NCI-H2171 (cell line): ENCODE measurements around the gene DUS3L.

Experiments
- DNase-seq: peaks from one replicate; lab custom pipeline; 2025; lab: John Stamatoyannopoulos, UW

DUS3L gene

GRCh38 chr19:5790559-5791520, at the start of gene DUS3L:
DUS3L (minus strand) TSS chr19:5791163; CDS start chr19:5791141, 22 bp downstream.
- peak; percentile 97 for DNase-seq

GRCh38 chr19:5839065-5840017, 48.4 kb upstream of the DUS3L start, which contains the start of gene FUT6:
FUT6 (minus strand) TSS chr19:5839702; CDS start chr19:5832567, 7,135 bp downstream.
- DNase-seq, result no peak

- DNase-seq, result no peak
Measured at GRCh38 chr19:5838353-5839064, 47.5 kb upstream of the DUS3L start.

- no peak for DNase-seq
Measured at GRCh38 chr19:5837761-5838352, 46.9 kb upstream of the DUS3L start.

DNA sequence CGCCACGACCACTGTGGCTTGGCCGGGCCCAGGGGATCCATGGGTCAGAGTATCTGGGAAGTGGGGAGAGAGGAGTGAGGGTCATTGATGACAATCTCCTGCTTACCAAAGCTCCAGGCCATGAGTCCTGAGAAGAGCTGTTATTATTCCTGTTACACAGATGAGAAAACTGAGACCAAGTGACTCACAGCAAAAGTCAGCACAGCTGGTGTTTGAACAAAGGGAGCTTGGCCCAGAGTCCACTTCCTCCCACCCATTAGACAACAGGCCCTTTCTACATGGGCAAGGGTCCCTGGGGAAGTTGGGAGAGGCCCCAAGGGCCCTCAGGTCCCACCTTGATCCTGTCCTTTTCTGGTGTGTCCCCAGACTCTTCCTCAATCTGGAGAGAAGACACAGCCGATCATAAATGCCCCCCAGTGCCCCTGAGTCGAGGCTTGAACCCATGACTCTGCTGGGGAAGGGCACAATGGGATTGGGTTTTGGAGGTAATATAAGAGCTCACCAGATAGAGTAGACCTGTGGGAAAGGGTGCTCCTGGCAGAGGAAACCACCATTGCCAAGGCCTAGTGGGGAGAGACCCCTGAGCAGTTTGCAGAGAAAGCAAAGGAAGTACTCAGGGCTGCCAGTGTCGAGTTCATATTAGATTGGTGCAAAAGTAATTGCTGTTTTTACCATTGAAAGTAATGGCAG, 41.7 kb upstream of the DUS3L start:
- DNase-seq, result no peak

- no peak for DNase-seq
Measured at GRCh38 chr19:5832061-5832460, 41.1 kb upstream of the DUS3L start.

DNA sequence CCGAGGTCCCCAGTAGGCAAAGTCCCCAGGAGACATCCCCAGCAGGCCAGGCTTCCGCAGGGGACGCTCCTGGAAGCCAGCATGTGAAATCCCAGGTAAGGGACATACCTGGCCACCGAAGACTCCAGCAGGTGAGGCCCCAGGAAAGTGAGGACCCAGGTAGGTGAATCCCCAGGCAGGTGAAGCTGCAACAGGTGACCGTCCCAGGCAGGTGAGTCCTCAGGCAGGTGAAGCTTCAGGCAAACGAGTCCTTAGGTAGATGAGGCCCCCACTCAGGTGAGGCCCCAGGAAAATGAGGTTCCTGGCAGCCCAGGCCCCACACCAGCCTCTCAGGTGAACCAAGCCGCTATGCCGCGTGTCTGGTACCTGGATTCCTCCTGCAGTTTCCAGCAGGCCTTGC, 40.2 kb upstream of the DUS3L start:
- no peak for DNase-seq

- no peak for DNase-seq
Measured at GRCh38 chr19:5829567-5830310, 38.8 kb upstream of the DUS3L start.

GRCh38 chr19:5828661-5829566, 38.0 kb upstream of the DUS3L start:
- DNase-seq, result peak; percentile 82

DNA sequence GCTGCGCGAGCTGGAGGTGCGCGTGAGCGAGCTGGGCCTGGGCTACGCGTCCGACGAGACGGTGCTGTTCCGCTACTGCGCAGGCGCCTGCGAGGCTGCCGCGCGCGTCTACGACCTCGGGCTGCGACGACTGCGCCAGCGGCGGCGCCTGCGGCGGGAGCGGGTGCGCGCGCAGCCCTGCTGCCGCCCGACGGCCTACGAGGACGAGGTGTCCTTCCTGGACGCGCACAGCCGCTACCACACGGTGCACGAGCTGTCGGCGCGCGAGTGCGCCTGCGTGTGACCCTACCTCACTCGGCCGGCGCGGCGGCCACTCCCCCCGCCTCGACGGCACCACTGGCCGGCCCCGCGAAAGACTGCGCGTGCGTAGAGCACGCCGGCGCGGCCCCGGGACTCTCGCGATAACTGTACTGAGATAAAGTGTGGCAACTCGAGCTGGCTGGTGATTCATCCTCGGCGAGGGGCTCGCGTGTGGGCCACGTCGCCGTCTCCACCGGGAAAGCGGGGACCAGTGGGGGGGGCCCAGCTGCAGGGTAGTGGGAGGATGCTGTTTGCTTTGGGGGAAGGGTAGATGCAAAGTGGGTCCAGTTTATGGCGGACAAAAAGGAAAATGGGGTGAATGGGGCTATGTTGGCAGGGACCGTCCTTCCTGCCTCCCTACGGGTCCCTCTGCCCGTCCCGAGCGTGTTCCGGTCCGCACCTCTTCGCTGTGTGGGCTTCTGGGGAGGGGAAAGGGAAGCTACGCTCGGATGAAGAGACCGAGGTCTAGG, 37.1 kb upstream of the DUS3L start:
- DNase-seq, result peak; percentile 92

- no peak for DNase-seq
Measured at GRCh38 chr19:5827342-5827890, 36.5 kb upstream of the DUS3L start.

DNA sequence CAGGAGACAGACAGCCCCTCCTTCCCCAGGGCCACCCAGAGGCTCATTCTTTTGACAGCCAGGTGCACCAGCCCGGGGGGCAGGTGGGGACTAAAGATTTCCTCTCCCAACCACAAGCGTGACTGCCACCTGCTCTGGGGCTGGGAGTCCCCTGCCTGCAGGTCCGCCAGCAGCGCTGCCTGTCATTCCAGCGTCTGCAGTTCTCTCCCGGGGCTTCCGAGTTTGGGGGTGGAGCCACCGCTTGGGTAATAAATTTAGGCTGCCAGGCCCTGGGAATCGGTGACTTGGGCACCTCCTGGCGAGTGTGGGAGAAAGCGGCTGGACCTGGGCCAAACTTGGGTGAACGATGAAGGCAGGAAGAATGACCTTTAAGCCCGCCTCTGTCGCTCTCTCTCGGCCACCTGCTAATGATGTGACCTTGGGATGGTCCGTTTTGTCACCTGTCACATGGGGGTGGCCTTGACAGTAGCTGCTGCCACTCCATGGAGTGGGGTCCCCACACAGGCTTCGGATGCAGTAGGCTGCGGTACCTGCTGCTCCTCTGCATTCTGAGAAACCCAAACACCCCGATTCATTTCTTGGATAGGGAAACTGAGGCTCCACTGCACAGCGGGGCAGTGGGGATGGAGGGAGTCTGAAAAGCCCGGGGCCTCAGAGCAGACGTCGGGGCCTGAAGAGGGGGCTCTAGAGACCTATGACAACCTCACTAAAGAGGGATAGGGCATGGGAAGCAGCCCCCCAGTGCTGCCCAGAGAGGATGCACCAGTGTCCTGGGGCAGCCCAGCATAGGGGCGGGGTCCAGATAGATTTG, 35.8 kb upstream of the DUS3L start:
- DNase-seq, result peak; percentile 96

DNA sequence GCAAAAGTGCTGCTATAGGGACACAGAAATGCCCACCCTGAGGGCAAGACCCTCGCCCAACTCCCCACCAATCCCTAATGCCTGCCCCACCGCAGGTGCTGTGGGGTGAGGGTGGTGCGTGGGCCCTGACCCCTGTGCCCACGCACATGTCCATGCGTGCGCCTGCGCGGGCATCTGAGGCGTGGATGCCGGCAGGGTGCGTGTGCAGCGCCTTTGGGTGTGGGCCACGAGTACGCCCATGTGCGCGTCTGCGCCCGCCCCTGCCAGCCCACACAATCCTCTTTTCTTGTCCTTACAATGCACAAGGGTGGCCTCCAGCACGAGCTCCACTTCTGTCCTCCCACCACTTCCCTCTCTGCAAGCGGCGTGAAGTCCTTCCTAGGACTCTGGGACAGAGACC, 34.2 kb upstream of the DUS3L start:
- no peak for DNase-seq

DNA sequence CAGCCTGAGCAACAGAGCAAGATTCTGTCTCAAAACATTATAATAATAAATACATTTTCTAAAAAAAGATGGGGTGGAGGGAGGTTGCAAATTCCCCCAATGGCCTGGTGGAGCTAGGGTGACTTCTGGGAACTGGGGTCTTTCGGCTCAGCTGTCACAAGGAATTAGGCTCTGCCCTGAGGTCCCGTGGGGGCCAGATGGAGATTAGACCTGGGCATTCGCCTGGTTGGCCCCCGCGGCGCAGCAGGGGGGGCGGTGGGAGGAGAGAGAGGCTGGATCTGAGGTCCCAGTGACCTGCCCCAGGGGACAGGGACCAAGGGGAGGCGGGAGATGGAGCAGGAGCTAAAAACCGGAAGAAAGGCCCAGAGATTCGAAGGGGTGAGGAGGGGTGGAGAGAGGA, 33.8 kb upstream of the DUS3L start:
- DNase-seq, result no peak

- no peak for DNase-seq
Measured at GRCh38 chr19:5823579-5824281, 32.8 kb upstream of the DUS3L start.

GRCh38 chr19:5822181-5822844, 31.4 kb upstream of the DUS3L start:
- DNase-seq, result no peak
